ENCODE data around the gene NLGN1. TPM values are rescaled to one million over a fixed set of nuclear protein-coding genes. Genes with fewer than 3 reads are reported as not detected.
"Not testable (repeated sequence)": the region's sequence is repeated elsewhere in the genome, so short reads cannot be mapped to it uniquely, and the experiment has no call there.

NLGN1 gene
- not detected for total RNA-seq

DNA sequence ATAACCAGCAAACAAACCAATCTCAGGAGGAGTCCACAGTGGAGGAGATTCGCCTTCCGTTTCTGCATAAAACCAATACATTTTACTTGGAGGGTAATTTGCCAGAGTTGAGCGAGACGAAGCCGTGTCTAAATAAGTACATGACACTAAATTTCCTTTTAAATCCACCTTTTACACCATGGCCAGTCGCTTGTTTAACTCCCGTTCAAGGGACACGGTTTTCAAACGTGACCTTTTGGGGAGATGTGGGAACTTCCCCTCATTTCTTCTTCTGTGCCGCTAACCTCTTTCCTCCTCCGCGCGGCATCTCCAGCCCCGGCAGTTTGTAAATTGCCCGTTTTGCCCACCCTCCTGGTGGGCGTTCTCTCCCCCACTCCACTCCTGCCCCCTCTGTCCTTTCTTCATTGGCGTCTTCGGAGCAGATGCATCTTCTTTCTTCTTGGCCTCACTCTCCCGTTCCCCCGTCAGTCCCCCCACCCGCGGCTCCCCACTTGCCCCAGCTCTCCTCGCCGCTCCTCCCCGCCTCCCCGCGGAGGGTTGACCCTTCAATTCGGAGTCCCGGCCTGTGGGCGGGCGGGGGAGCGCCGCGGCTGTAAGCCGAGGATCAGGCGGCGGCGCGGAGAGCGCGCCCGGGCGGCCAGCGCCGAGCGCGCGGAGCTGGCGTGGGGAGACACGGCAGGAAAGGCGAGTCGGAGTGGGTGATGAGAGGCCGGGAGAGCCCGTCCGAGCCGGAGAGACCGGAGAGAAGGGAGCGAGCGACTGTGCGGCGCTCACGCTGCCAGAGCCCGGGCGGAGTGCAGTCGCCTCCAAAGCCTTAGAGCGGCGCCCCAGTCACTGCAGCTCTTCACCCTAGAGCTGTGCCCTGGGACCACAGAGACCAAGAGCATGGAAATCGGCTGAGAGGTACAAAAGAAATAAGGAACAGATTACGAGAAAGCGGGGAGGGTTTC lies at the start of gene NLGN1:
TSS of gene NLGN1 (plus strand) at position 584 of the 950 bp plus-strand sequence.
- CTCF ChIA-PET, result no interaction called here
- POLR2A ChIA-PET, result no interaction called here

DNA sequence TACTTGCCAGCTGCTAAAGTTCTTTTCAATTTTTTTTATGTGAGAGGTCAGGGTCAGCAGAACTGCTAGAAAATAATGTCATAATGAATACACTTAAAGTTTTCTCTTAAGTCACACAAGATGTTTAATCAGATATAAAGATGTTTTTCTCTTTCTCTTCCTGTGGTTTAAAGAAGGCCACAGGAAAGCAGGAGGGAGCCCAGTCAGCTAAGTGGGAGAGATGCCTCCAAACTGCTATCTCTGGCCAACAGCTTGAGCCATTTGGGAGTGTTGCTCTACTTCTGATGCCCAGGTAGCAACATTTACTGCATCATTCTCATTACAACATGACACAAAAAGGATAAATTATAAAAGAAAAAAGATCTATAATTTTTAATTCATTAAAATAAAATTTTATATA lies 45.7 kb upstream of the NLGN1 start:
- POLR2A ChIA-PET, result no interaction called here
- CTCF ChIA-PET, result no interaction called here

DNA sequence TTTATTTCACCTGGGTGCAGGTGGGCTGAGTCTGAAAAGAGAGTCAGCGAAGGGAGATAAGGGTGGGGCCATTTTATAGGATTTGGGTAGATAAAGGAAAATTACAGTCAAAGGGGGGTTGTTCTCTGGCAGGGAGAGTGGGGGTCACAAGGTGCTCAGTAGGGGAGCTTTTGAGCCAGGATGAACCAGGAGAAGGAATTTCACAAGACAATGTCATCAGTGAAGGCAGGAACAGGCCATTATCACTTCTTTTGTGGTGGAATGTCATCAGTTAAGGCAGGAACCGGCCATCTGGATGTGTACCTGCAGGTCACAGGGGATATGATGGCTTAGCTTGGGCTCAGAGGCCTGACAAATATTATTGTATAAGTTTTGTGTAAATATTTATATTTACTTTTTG lies 44.4 kb upstream of the NLGN1 start:
- CTCF ChIA-PET, POLR2A ChIA-PET: not testable (repeated sequence)

DNA sequence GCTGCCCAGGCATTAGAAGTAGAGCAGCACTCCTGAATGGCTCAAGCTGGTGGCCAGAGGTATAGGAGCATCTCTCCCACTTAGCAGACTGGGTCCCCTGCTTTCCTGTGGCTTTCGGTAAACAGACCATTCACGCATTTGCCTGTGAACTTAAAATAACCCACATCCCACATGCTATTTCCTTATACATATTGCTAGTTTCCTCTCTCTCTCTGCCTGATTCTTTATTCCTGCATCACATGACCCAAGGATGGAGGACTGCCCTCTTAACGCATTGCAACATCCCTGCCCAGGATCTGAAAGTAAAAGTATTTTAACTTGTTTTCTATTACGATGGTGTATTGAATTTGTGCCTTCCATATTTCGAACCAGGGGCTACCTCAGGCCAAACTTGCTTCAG lies 43.4 kb upstream of the NLGN1 start:
- ChIA-PET CTCF (no interaction called here), POLR2A (no interaction called here)

DNA sequence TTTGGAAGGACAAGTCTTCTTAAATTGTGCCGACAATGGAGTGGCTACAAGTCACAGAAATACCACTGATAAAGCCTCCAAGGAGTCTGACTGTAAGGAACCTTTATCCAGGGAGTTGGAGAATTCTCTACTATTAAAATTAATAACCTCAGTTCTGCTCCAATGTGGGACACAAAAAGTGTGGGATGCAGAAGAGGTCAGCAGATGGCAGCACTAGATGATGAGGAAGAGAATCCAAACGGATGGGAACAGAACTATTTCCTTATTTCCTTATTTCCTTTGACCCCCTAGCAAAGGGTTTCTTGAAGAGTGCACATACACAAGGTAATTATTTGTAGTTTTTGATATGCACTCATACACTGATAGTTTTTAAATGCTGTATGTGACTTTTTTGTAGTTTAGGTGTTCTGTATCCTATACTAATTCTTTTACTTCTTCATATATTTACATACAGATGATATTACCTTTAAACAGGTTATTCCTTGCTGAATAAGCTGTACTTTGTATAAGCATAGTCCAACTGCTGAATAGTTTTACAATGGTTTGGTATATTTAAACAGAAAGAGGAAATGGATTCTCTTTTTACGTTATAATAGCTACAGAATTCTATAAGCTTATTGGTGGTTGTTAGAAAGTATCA lies 25.6 kb upstream of the NLGN1 start:
- ChIA-PET POLR2A (no interaction called here), CTCF (no interaction called here)

DNA sequence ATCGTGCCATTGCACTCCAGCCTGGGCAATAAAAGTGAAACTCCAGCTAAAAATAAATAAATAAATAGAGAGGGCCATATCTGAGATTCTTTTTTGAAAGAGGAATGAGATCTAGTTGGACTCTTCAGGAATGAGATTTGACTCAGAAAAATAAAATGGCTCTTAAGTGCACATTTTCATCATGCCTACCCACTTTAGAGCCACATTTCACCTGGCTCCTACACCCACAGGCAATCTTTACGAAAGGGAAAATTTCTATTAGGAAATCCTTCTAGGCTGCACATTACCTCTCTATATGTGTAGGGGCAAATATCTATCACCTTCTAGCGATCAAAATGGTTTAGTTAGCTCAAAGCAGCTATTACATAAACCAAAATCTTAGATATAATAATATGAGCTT lies 16.9 kb upstream of the NLGN1 start:
- ChIA-PET POLR2A (no interaction called here), CTCF (no interaction called here)

DNA sequence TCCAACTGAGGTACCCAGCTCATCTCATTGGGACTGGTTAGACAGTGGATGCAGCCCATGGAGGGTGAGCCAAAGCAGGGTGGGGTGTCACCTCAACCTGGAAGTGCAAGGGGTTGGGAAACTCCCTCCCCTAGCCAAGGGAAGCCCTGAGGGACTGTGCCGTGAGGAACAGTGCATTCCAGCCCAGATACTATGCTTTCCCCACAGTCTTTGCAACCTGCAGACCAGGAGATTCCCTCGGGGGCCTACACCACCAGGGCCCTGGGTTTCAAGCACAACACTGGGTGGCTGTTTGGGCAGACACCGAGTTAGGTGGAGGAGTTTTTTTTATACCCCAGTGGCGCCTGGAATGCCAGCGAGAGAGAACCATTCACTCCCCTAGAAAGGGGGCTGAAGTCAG lies 15.6 kb upstream of the NLGN1 start:
- POLR2A ChIA-PET, CTCF ChIA-PET: not testable (repeated sequence)

DNA sequence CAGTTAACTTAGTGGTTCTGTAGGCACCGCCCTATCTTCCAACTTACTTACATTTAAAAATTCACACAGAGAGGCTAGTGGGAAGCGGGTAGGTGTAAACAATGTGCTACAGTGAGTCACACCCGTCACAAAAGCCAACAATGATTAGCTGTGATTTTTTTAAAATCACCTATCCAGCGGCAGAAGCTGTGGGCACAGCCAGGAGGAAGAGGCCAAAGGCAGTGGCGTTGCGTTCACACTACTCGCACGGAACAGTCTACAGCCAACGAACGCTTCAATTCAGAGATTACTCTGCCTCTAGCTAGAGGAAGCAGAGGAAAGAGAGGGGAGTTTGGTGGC lies 2.5 kb upstream of the NLGN1 start:
- ChIA-PET CTCF (no interaction called here), POLR2A (no interaction called here)

DNA sequence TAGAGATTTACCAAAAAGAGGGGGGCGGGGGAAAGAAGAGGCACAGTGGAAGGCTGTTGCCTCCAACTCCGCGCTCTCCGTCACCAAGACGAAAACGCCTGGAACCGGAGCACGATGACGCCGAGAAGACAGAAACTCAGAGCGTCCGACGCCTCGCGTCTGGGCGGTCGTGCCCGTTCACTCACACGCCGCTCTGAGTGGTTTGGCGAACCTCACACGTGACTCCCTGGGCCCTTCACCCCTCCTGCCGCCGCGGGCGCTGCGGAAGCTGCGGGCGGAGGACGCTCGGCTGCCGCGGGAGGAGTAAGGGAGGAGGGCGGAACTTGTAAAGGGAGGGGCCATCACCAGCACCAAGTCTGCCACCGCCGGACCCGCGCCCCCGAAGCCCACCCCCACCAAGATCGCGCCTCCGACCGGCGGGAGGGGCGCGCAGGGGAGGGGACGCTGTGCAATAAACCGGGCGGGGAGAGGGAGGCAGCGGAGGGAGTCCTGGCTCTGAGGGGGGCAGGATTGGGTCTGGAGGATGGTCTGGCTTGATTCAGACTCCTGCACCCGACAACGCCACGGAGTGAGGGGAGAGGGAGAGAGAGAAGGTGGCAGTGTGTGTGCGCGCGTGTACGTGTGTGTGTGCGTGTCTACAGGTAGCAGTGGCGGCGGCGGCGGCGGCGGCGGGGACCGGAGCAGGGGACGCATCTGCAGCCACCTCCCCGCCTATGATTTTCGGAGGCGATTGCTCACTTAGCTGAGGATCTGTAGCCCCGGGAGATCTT lies 1.9 kb upstream of the NLGN1 start:
- POLR2A ChIA-PET, result no interaction called here
- CTCF ChIA-PET, result no interaction called here

DNA sequence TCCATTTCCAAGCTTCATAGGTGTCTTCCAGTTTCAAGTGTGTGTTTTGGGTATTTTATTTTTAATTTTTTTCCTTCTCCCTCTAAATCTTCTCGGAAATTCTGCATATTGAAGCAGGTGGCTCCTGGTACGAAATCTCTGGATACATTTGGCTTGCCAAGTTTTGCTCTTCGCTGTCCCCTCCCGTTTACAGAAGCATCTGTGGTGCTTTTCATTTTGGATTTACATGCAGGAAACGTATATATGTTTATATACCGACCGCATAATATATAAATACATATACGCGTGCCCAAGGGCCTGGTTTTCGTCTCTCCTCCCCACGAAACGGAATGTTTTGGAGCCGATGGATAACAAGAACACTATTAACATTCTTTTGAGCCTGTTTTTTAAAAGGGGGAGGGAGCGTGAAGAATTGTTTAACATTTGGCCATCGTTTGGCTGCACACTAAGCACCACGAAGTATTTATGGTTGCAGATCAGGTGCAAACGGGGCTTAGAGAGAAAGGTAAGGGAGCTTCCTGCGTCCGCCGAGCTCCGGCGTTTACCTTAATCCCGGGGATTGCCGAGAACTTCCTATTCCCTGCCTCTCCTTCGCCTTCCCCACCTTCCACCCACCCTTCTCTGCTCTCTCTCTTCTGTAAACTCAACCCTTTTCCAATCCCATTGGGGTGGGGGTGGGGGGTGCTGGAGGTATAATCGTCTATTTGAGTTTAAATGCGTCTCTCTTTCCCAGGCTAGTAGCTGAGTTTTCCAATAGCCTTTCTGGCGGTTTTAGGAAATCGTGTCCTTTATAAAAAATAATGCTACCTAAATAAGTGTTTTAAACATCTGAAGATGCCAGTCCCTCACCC lies 1.1 kb upstream of the NLGN1 start:
- ChIA-PET CTCF (no interaction called here), POLR2A (no interaction called here)

DNA sequence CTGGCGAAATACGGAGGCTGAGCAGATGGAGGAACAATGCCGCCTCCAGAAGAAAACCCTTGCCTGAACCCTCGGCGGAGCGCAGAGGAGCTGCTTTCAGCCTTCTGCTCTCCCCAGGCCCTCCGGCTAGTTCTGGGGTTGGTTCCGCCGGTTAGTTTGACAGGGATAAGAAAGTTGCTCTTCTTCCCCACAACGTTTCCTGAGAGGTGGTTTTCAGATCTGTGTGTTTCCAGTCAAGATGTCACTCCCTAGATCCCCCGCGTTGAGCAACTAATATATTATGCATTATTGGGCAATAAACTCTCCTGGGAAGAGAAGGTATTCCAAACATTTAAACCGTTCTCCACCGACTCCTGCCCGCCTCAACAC lies 551 bp downstream of the NLGN1 start:
- POLR2A ChIA-PET, result no interaction called here
- CTCF ChIA-PET, result no interaction called here

DNA sequence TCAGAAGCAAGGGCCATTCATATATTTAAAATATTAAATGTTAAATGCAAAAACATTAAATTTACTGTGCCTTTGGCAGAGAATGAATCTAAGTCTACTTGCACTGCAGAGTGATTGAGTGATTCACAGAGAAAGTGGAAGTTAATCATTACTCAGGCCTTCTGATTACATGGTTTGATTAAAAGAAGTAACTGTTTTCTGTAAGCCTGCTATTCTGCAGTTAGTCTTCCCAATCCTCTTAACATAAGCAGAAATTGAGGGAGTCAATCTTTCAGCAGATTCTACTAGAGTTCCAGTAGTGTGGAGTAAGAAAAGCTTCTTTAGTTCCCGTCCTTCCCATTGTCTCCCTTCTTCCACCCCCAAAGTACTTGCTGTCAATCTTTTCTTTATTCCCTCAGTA lies 1.5 kb downstream of the NLGN1 start:
- CTCF ChIA-PET, result no interaction called here
- POLR2A ChIA-PET, result no interaction called here

DNA sequence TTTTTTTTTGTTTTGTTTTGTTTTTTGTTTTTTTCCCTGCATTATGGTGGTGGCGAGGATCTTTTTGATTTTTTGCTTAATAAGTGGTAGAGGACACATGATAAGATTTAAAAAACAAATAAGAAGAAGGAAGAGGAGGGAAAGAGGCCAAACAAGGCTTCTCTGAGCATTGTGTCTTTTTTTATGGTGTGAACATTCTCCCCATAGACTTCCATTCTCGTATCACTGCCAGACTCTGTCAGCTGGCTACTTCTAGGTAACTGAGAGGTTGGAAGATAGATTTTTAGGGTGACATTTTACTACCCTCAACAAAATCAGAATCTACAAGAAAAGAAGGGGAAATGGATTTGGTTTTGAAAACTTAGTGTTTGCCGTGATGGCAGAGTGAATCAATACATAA lies 3.8 kb downstream of the NLGN1 start:
- CTCF ChIA-PET, result no interaction called here
- POLR2A ChIA-PET, result no interaction called here

DNA sequence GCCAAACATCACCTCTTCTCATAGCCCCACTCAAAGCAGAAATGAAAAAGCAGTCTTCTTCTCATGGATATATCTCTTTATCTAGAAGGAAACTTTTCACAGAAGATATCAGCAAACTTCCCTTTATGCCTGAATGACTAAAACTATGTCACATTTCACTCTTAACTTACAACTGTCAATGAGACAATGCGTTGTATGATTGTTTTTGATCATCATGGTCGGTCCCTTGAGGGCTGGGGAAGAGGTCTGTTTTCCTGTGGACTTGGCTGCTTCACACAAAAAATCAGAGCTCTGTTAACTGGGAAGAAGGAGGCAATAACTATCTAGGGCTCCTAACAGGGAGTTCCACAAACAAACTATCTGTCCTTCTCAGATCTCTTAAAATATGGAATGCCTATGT lies 5.1 kb downstream of the NLGN1 start:
- ChIA-PET CTCF (no interaction called here), POLR2A (no interaction called here)

DNA sequence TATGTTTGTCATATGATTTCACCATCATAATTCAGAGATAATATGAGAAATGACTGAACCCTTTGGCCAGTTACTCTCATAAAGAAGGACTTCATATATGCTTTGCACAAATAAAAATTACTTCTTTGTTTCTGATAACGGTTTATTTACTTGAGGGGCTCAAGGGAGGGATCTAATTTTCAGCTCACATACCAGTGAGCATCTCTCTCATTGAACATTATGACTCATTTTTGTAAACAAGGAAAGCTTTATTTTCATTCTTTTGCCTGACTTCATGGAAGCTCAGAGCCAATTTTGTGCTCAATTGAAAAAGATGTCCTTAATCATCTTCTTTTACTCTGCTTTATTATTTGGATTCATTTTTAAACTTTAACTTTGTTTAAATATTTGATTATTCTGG lies 5.8 kb downstream of the NLGN1 start:
- ChIA-PET CTCF (no interaction called here), POLR2A (no interaction called here)

DNA sequence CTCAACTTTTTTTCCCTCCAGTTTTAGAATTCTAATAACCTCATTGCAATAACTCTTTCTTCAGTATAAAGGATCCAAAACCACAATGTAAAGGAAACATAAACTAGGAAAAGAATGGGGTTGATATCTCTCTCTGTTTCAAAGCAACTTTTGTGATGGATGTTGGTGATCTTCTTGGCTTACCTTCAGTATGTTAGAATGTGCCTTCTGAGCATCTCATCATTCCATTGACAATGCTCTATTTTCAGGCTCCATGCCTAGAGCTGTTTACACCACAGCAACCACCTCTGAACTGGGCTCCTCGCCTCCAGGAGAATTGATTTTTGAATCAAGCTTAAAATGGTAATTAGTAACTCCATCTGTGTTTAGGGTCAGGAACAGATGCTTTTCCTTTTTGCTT lies 6.6 kb downstream of the NLGN1 start:
- ChIA-PET CTCF (no interaction called here), POLR2A (no interaction called here)

DNA sequence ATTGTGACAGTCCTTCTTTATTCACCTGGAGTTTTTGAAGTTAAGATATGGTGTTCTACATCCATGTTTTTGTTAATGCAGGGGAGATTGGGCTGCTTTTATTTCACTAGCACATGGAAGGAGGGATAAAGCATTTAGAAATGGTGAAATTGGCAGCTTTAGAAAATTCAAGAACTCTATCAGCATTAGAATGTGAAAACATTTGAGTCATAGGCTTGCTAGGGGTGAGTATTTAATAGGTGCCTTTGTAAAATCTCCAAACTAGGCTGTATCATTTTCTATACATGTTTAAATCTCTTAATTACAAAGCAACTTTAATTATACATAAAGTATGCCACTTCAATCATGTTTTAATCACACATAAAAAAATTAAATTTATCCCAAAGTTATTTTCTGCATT lies 12.9 kb downstream of the NLGN1 start:
- CTCF ChIA-PET, result no interaction called here
- POLR2A ChIA-PET, result no interaction called here

DNA sequence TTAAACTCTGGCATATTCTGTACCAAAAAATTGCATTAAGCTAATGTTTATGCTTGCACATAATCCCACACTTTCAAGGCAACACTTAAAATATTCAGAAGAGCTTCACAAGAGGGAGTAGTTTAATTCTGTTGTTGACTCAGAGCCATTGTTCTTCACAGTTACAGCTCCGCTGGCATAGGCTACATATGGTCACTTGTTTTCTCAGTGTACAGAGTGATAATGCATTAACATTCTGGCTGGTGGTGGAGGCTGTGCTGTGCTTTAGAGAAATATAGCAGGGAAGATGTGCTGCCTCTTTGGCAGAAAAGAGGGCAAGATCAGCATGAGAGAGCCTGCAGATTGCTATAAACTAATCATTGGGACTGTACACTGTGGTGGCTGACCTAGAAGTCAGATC lies 13.3 kb downstream of the NLGN1 start:
- CTCF ChIA-PET, result no interaction called here
- POLR2A ChIA-PET, result no interaction called here

DNA sequence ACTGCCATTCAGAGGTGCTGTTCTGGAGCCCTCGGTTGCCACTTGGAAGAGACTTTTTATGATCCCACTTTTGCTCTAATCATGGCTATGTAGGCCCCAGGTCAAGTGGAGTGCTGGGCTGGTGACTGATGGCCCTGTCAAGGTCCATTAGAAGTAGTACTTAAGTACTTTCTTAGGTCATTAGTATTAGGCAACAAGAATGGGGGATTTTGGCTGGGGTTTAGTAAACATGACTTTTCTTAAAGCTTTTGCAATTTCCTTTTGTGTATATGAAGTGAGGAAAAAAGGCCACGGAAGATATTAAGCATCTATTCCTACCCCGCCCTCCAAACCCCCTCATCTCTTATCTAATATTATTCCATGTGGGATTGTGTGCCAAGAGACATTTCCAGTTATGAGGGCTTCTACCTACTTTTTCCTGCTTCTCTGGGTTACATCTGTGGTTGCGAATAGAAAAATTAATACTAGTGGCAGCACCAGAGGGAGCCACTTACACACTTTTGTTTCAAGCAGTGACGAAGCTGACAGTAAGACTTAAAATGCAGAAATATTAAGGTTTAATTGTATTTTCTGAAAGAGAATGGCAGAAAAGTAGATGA lies 13.9 kb downstream of the NLGN1 start:
- POLR2A ChIA-PET, result no interaction called here

DNA sequence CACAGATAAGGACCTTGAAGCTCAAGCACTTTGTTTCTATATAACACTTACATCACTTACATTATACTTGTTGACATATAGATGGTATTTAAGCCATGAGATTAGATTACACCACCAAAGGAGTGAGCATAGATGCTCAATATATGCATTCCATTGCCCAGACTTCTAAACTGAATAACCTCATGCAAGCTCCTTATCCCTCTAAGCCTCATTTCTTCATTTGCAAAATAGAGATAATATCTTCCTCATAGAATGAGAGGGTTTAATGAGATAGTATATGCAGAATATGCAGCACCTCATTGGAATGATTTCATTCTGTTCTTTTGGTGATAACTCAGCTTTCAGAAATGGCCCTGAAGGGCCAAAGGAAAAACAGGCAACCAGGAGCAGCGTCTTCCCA lies 18.5 kb downstream of the NLGN1 start:
- CTCF ChIA-PET, result no interaction called here
- POLR2A ChIA-PET, result no interaction called here

More for the DNA sequence above, 13.9 kb downstream of the NLGN1 start:
- CTCF ChIA-PET, result no interaction called here

Measured in activated CD8-positive, alpha-beta memory T cell treated with anti-CD3 and anti-CD28 coated beads for 36 hours (primary cell).